ENCODE data around the gene UGCG. TPM values are rescaled to one million over a fixed set of nuclear protein-coding genes. Genes with fewer than 3 reads are reported as not detected.

UGCG gene
- total RNA-seq = 29.4 and 34.0 TPM in 2 replicates

GRCh38 chr9:111895996-111896941, at the start of gene UGCG:
UGCG (plus strand) TSS chr9:111896814; CDS start chr9:111897216, 402 bp downstream.

Other genes starting within 250 kb of the UGCG start
- 66.9 and 70.4 TPM in 2 replicates for gene GNG10, start 235.2 kb upstream of the UGCG start, total RNA-seq
- 0.04 TPM in 1 of 2 replicates, not detected in the other for gene SHOC1, start 101.9 kb upstream of the UGCG start, total RNA-seq